D721Med (cell line): ENCODE results near the gene RASSF4.

Source experiments
- DNase-seq: peaks from one replicate; pipeline ENCODE4 v3.0.0; 2011; ENCODE audit warnings: low spot score; ENCODE audit not compliant: insufficient read length
- FAIRE-seq: peaks from 2 replicates; lab custom pipeline; 2011; peaks lifted over from hg19 to GRCh38; lab: Jason Lieb, UNC
- CTCF ChIP-seq: IDR thresholded peaks from 2 replicates; pipeline ENCODE4 v1.5.1; 2012; ENCODE audit warnings: mild to moderate bottlenecking, control low read depth; ENCODE audit not compliant: insufficient read depth; ENCODE audit errors: missing control alignments

Gene RASSF4

GRCh38 chr10:44973323-44974081, 13.9 kb downstream of the RASSF4 start:
- FAIRE-seq (no peak), DNase-seq (no peak)
- no peak for TF ChIP-seq CTCF

GRCh38 chr10:44974082-44974627, 14.6 kb downstream of the RASSF4 start:
- no peak for TF ChIP-seq CTCF
- no peak for DNase-seq
- FAIRE-seq, result no peak

GRCh38 chr10:44974628-44975430, 15.2 kb downstream of the RASSF4 start:
- FAIRE-seq (no peak), DNase-seq (peak; percentile 49)
- peak; percentile 57 for TF ChIP-seq CTCF

GRCh38 chr10:44975431-44976331, 16.1 kb downstream of the RASSF4 start:
- TF ChIP-seq CTCF, result no peak
- FAIRE-seq (no peak), DNase-seq (no peak)

- DNase-seq, result no peak
- no peak for FAIRE-seq
- no peak for TF ChIP-seq CTCF
Observed at GRCh38 chr10:44976352-44977198, 17.0 kb downstream of the RASSF4 start.
